K562 (cell line): ENCODE results near the gene PDCD5. TPM values are rescaled to one million over a fixed set of nuclear protein-coding genes. Genes with fewer than 3 reads are reported as not detected.

Experiments used
- ATAC-seq: fragments of 200-7000 bp; cut with Tn5 transposase; 3 replicates; pipeline ENCODE4 v1.9.1; 2020; ENCODE audit warnings: moderate library complexity
- BruUV-seq: library from RNA; stranded (reverse); fragments of 400-500 nt; replicated peaks from 2 replicates; lab custom pipeline; 2021; lab: Mats Ljungman, UMichigan
- CTCF ChIA-PET: fragments of 300-600 bp; formaldehyde crosslinking; extraction: SDS; loops from one replicate; lab custom pipeline; 2021; ENCODE audit warnings: low intra/inter-chr PET ratio; lab: Yijun Ruan, JAX
- POLR2A ChIA-PET: fragments of 300-600, 350-650 bp; sonication (Branson Sonifier 250); formaldehyde crosslinking; extraction: SDS; loops from one replicate; lab custom pipeline; 2021; ENCODE audit warnings: antibody characterized with exemption, inconsistent platforms; lab: Yijun Ruan, JAX
- DNase-seq, 4 experiments: peaks; one replicate each; pipeline versions ENCODE4 v3.0.0 to v3.0.0-alpha.2; 2011 to 2018; ENCODE audit warnings: low spot score in 3 of 4, mixed read lengths in 3 of 4; ENCODE audit errors: extremely low read depth in 1 of 4
- FAIRE-seq: peaks from 2 replicates; lab custom pipeline; 2011; peaks lifted over from hg19 to GRCh38; lab: Jason Lieb, UNC
- H2AFZ ChIP-seq: 2 replicates; pipeline ENCODE4 v1.6.0; 2011; ENCODE audit warnings: low read depth, low read length, control low read depth, inconsistent platforms
- H3K27ac ChIP-seq: fragments of 200-600 bp; 3 replicates; pipeline ENCODE4 v1.8.0; 2011; ENCODE audit warnings: low read depth, mild to moderate bottlenecking, control low read depth, inconsistent platforms, low read length, moderate library complexity, mixed read lengths; ENCODE audit errors: extremely low read depth
- H3K27me3 ChIP-seq, 2 experiments: fragments of 300-600 bp in 1 of 2; 2 replicates in 1 of 2; 3 replicates in 1 of 2; pipeline versions ENCODE4 v1.6.0 to v1.8.0; 2011; ENCODE audit warnings: inconsistent platforms in 2 of 2, low read length in 2 of 2, mild to moderate bottlenecking in 1 of 2, mixed read lengths in 1 of 2, moderate library complexity in 1 of 2; ENCODE audit not compliant: control insufficient read depth in 2 of 2, insufficient read depth in 2 of 2
- H3K36me3 ChIP-seq: fragments of 300-600 bp; 3 replicates; pipeline ENCODE4 v1.8.0; 2011; ENCODE audit warnings: mild to moderate bottlenecking, low read length, inconsistent platforms; ENCODE audit not compliant: control insufficient read depth, insufficient read depth
- H3K4me1 ChIP-seq, 2 experiments: fragments of 200-600 bp in 1 of 2; replicated peaks in 1 of 2; 2 replicates in 1 of 2; 3 replicates in 1 of 2; pipeline versions ENCODE4 v1.5.1 to v1.8.0; 2011; ENCODE audit warnings: inconsistent platforms in 2 of 2, low read length in 2 of 2, mild to moderate bottlenecking in 1 of 2, mixed read lengths in 1 of 2, moderate library complexity in 1 of 2; ENCODE audit not compliant: control insufficient read depth in 2 of 2, insufficient read depth in 2 of 2
- H3K4me2 ChIP-seq: 2 replicates; pipeline ENCODE4 v1.6.1; 2011; ENCODE audit warnings: low read length, control low read depth, inconsistent platforms, mixed read lengths; ENCODE audit not compliant: insufficient read depth
- H3K4me3 ChIP-seq: fragments of 200-600 bp; sonication (generic), shearing (Covaris generic); 2 replicates; pipeline ENCODE4 v1.5.1; 2016; ENCODE audit warnings: control low read depth, inconsistent platforms
- H3K79me2 ChIP-seq: fragments of 200-600 bp; 3 replicates; pipeline ENCODE4 v1.8.0; 2011; ENCODE audit warnings: low read length, inconsistent platforms; ENCODE audit not compliant: control insufficient read depth, insufficient read depth
- H3K9ac ChIP-seq, 2 experiments: 2 replicates each; pipeline versions ENCODE4 v1.6.0 to v1.6.1; 2011; ENCODE audit warnings: low read depth in 2 of 2, low read length in 2 of 2, control low read depth in 1 of 2, inconsistent platforms in 1 of 2, mild to moderate bottlenecking in 1 of 2, mixed read lengths in 1 of 2; ENCODE audit not compliant: insufficient read depth in 1 of 2
- H3K9me1 ChIP-seq: one replicate; pipeline ENCODE4 v1.6.0; 2011; ENCODE audit warnings: inconsistent platforms, mild to moderate bottlenecking, low read length, moderate library complexity; ENCODE audit not compliant: control insufficient read depth, insufficient read depth
- H3K9me3 ChIP-seq: replicated peaks from 2 replicates; pipeline ENCODE4 v1.5.1; 2011; ENCODE audit warnings: low read depth, low read length, inconsistent platforms; ENCODE audit not compliant: control insufficient read depth, insufficient read depth
- H4K20me1 ChIP-seq: replicated peaks from 2 replicates; pipeline ENCODE4 v1.6.1; 2011; ENCODE audit warnings: low read length, inconsistent platforms, mixed read lengths; ENCODE audit not compliant: control insufficient read depth, insufficient read depth
- ATF6 ChIP-seq: sonication (generic); formaldehyde crosslinking; IDR thresholded peaks from 2 replicates; pipeline ENCODE4 v1.4.0; 2020; ENCODE audit warnings: mild to moderate bottlenecking, missing genetic modification reagents
- ETS2 ChIP-seq: IDR thresholded peaks from 2 replicates; pipeline ENCODE4 v1.6.1; 2016; ENCODE audit warnings: borderline replicate concordance, missing genetic modification characterization, mild to moderate bottlenecking, moderate library complexity, missing compliant biosample characterization; ENCODE audit not compliant: poor library complexity, severe bottlenecking
- MECOM ChIP-seq: fragments of 250-450 bp; sonication (Bioruptor Pico); IDR thresholded peaks from 2 replicates; pipeline ENCODE4 v1.8.0; 2022; ENCODE audit warnings: inconsistent platforms
- NCOR1 ChIP-seq: fragments of 450-650 bp; IDR thresholded peaks from 2 replicates; pipeline ENCODE4 v1.6.1; 2016; ENCODE audit warnings: mild to moderate bottlenecking, moderate library complexity
- POLR3A ChIP-seq: IDR thresholded peaks from 2 replicates; pipeline ENCODE4 v1.6.1; 2011; ENCODE audit warnings: borderline replicate concordance, mild to moderate bottlenecking, moderate library complexity; ENCODE audit not compliant: insufficient read length, insufficient read depth; ENCODE audit errors: extremely low read depth
- SMARCB1 ChIP-seq: IDR thresholded peaks from 2 replicates; pipeline ENCODE4 v1.6.1; 2011; ENCODE audit warnings: improper control_type of control experiment, low read depth; ENCODE audit not compliant: insufficient read length
- STAG1 ChIP-seq: sonication (generic); formaldehyde crosslinking; IDR thresholded peaks from 2 replicates; pipeline ENCODE4 v1.5.0; 2020; ENCODE audit warnings: missing genetic modification reagents, borderline replicate concordance
- TCF7 ChIP-seq: sonication (generic); IDR thresholded peaks from 2 replicates; pipeline ENCODE4 v1.6.1; 2016; ENCODE audit warnings: antibody characterized with exemption, borderline replicate concordance
- ZC3H8 ChIP-seq: fragments of 450-650 bp; IDR thresholded peaks from 2 replicates; pipeline ENCODE4 v1.6.1; 2017
- ZFPM2 ChIP-seq: fragments of 250-450 bp; sonication (Bioruptor Pico); IDR thresholded peaks from 2 replicates; pipeline ENCODE4 v1.5.1; 2022; ENCODE audit warnings: mild to moderate bottlenecking
- ZNF232 ChIP-seq: sonication (generic); formaldehyde crosslinking; IDR thresholded peaks from 2 replicates; pipeline ENCODE4 v1.8.0; 2022; ENCODE audit warnings: mild to moderate bottlenecking, missing genetic modification reagents
- ZNF239 ChIP-seq: fragments of 250-450 bp; sonication (Bioruptor Pico); IDR thresholded peaks from 2 replicates; pipeline ENCODE4 v1.4.0; 2020; ENCODE audit warnings: mild to moderate bottlenecking
- ZNF436 ChIP-seq: fragments of 250-450, 450-650 bp; sonication (Bioruptor Pico); formaldehyde crosslinking; IDR thresholded peaks from 2 replicates; pipeline ENCODE4 v1.7.0; 2020; ENCODE audit warnings: mild to moderate bottlenecking
- ZNF507 ChIP-seq: conservative IDR thresholded peaks from 2 replicates; pipeline ENCODE4 v1.6.1; 2017; ENCODE audit warnings: missing genetic modification characterization, missing compliant biosample characterization
- ZNF644 ChIP-seq: fragments of 200-800 bp; sonication (Bioruptor generic); IDR thresholded peaks from 2 replicates; pipeline ENCODE4 v1.6.1; 2016; ENCODE audit warnings: low read depth, missing genetic modification characterization, missing compliant biosample characterization
- WGBS: fragments of 100-300 bp; shearing (Covaris generic); methylation state at CpG from one replicate; pipeline ENCODE4 v1.1.6; 2016; ENCODE audit warnings: low coverage, mixed read lengths; ENCODE audit not compliant: insufficient coverage; ENCODE audit errors: missing lambda C conversion rate; 5-methylcytosine and 5-hydroxymethylcytosine counted together
- in situ Hi-C: fragments of 300-500 bp; cut with MboI; formaldehyde crosslinking; loops from 4 replicates; pipeline ENCODE4 v1.15.0; 2018; ENCODE audit warnings: inconsistent platforms, mixed read lengths
- intact Hi-C: fragments of 100-400 bp; cut with micrococcal nuclease; formaldehyde crosslinking; loops from 2 replicates; pipeline ENCODE4 v1.14.2; 2022
- polyA plus RNA-seq, 8 experiments: library from polyadenylated mRNA; depleted of rRNA in 4 of 8; stranded (reverse) in 5 of 8; unstranded in 3 of 8; fragments of >200 nt; fragmentation: Nextera tagmentation in 2 of 8; fragmentation: Illumina TruSeq in 1 of 8; extraction: Ambion mirVana in 2 of 8; extraction: Trizol in 1 of 8; gene quantifications; 2 replicates each; pipeline versions ENCODE4 v1.2.1 to v1.2.3, GENCODE V29; 2011 to 2014; ENCODE audit warnings: inconsistent platforms in 1 of 8, missing spikeins in 1 of 8
- total RNA-seq, 7 experiments: library from RNA; depleted of rRNA in 6 of 7; stranded (reverse); fragments of >200 nt in 6 of 7; fragmentation: Illumina TruSeq in 2 of 7; extraction: Trizol in 2 of 7; gene quantifications; 2 replicates each; pipeline versions ENCODE4 v1.2.1 to v1.2.3, GENCODE V29; 2011 to 2021; ENCODE audit warnings: low replicate concordance in 1 of 7
- TF ChIP-seq, protein P1 (sequence below): sonication (generic); formaldehyde crosslinking; IDR thresholded peaks from 2 replicates; pipeline ENCODE4 v1.8.0; 2022; ENCODE audit warnings: mild to moderate bottlenecking, missing genetic modification reagents
- TF ChIP-seq, protein P2 (sequence below): fragments of 450-650 bp; IDR thresholded peaks from 2 replicates; pipeline ENCODE4 v1.6.1; 2018; ENCODE audit not compliant: partially characterized antibody

The PDCD5 gene
- total and polyA plus RNA-seq, 9 of the 15 experiments (the other 6 are each of a cell fraction or from before 2014, with no cell fraction given) = 122 to 322 (median 269) TPM

GRCh38 chr19:32550666-32551065 is 30.3 kb upstream of the PDCD5 start:
- H3K4me1 ChIP-seq = peaks cover 0 to 5% of the 10 kb centered on the region in 2 experiments; a peak in 3 of 5 replicates
- intact Hi-C loops (no loop called here), in situ Hi-C loops (no loop called here)
- H3K36me3 ChIP-seq = no peaks in the 10 kb centered on the region
- CTCF ChIA-PET = no interaction called here
- no peak overlapping the region for H2AFZ ChIP-seq
- H3K9me3 ChIP-seq = no peaks in the 10 kb centered on the region
- no peaks in the 10 kb centered on the region for H3K79me2 ChIP-seq
- 5% methylated on average over 5 of the region's 5 CpGs for WGBS
- DNase-seq (no peak), ATAC-seq (no peak), FAIRE-seq (no peak)
- H3K27ac ChIP-seq = no peak overlapping the region
- H3K27me3 ChIP-seq = peaks cover 8 to 16% of the 10 kb centered on the region in 2 experiments; a peak in 4 of 5 replicates
- H4K20me1 ChIP-seq = no peaks in the 10 kb centered on the region
- no peaks in the 10 kb centered on the region for H3K9me1 ChIP-seq
- H3K4me2 ChIP-seq = no peak overlapping the region
- no TSS peak for BruUV-seq
- TF ChIP-seq, protein P1, sequence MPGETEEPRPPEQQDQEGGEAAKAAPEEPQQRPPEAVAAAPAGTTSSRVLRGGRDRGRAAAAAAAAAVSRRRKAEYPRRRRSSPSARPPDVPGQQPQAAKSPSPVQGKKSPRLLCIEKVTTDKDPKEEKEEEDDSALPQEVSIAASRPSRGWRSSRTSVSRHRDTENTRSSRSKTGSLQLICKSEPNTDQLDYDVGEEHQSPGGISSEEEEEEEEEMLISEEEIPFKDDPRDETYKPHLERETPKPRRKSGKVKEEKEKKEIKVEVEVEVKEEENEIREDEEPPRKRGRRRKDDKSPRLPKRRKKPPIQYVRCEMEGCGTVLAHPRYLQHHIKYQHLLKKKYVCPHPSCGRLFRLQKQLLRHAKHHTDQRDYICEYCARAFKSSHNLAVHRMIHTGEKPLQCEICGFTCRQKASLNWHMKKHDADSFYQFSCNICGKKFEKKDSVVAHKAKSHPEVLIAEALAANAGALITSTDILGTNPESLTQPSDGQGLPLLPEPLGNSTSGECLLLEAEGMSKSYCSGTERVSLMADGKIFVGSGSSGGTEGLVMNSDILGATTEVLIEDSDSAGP (CRISPR knock-in tag) = no peak
- TF ChIP-seq ZC3H8 (no peak), ZNF436 (CRISPR knock-in tag) (no peak), POLR3A (no peak), ZNF239 (CRISPR knock-in tag) (no peak), SMARCB1 (no peak), MECOM (no peak), ETS2 (no peak), ZNF507 (no peak), ATF6 (CRISPR knock-in tag) (no peak), STAG1 (CRISPR knock-in tag) (no peak), TCF7 (no peak), ZNF644 (tag) (no peak), ZFPM2 (no peak), ZNF232 (no peak), NCOR1 (no peak)
- TF ChIP-seq, protein P2, sequence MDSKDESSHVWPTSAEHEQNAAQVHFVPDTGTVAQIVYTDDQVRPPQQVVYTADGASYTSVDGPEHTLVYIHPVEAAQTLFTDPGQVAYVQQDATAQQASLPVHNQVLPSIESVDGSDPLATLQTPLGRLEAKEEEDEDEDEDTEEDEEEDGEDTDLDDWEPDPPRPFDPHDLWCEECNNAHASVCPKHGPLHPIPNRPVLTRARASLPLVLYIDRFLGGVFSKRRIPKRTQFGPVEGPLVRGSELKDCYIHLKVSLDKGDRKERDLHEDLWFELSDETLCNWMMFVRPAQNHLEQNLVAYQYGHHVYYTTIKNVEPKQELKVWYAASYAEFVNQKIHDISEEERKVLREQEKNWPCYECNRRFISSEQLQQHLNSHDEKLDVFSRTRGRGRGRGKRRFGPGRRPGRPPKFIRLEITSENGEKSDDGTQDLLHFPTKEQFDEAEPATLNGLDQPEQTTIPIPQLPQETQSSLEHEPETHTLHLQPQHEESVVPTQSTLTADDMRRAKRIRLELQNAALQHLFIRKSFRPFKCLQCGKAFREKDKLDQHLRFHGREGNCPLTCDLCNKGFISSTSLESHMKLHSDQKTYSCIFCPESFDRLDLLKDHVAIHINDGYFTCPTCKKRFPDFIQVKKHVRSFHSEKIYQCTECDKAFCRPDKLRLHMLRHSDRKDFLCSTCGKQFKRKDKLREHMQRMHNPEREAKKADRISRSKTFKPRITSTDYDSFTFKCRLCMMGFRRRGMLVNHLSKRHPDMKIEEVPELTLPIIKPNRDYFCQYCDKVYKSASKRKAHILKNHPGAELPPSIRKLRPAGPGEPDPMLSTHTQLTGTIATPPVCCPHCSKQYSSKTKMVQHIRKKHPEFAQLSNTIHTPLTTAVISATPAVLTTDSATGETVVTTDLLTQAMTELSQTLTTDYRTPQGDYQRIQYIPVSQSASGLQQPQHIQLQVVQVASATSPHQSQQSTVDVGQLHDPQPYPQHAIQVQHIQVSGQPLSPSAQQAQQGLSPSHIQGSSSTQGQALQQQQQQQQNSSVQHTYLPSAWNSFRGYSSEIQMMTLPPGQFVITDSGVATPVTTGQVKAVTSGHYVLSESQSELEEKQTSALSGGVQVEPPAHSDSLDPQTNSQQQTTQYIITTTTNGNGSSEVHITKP = no peak
- H3K9ac ChIP-seq = no peak overlapping the region
- no peak overlapping the region for H3K4me3 ChIP-seq
- POLR2A ChIA-PET = interaction anchor here (1.0 kb wide), 1 partner anchor 191 kb away, joined by 4 read pairs; no protein-coding TSS in a partner anchor
